Left lobe of liver (tissue), 2 donors: ENCODE results near the gene RBM24. TPM values are rescaled to one million over a fixed set of nuclear protein-coding genes. Genes with fewer than 3 reads are reported as not detected.
"Not testable (repeated sequence)": the region's sequence is repeated elsewhere in the genome, so short reads cannot be mapped to it uniquely, and the experiment has no call there.

Source experiments
- ATAC-seq: fragments of 200-7000 bp; cut with Tn5 transposase; one replicate; pipeline ENCODE4 v1.9.1; 2020; ENCODE audit warnings: mild to moderate bottlenecking, moderate library complexity
- DNase-seq: peaks from one replicate; pipeline ENCODE4 v3.0.0-alpha.2; 2020; ENCODE audit warnings: low spot score
- total RNA-seq: library from RNA; stranded (reverse); gene quantifications from one replicate; pipeline ENCODE4 v1.2.1, GENCODE V29; 2021
- donor health status: DM: no; HTN: no; CAD: no; lungs with moderate emphysema.
- donor health status: DM: no; HTN: yes; CAD: no.

The RBM24 gene
- total RNA-seq, 1 donor from 2014 or later = 0.05 TPM

DNA sequence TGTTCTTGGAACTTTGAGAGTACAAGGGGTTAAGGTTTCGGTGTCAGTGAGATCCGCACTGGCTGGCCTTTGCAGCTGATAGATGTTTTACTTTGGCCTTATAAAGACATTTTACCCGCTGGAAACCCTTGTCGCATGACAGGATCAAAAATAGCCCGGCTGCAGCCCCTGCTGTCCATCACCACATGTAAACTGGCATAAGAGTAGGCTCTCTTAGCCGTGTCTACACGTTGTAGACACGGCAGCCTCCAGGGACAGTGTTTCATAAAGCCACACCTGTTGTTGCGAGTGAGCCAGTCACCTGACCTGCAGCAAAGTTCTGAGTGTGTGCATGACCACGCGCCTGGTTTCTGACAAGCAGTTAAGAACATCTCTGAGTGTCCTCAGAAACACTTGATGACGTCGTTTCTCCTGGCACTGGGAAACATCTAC is 8.5 kb downstream of the RBM24 start:
- DNase-seq (no peak), ATAC-seq (no peak)

DNA sequence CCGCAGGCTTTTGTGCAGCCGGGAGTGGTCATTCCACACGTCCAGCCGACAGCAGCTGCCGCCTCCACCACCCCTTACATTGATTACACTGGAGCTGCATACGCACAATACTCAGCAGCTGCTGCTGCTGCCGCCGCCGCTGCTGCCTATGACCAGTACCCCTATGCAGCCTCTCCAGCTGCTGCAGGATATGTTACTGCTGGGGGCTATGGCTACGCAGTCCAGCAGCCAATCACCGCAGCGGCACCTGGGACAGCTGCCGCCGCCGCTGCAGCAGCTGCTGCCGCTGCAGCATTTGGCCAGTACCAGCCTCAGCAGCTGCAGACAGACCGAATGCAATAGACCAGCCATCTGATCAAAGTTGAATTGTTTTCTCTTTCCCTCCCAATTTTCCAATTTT is 10.6 kb downstream of the RBM24 start:
- DNase-seq (no peak), ATAC-seq (no peak)

DNA sequence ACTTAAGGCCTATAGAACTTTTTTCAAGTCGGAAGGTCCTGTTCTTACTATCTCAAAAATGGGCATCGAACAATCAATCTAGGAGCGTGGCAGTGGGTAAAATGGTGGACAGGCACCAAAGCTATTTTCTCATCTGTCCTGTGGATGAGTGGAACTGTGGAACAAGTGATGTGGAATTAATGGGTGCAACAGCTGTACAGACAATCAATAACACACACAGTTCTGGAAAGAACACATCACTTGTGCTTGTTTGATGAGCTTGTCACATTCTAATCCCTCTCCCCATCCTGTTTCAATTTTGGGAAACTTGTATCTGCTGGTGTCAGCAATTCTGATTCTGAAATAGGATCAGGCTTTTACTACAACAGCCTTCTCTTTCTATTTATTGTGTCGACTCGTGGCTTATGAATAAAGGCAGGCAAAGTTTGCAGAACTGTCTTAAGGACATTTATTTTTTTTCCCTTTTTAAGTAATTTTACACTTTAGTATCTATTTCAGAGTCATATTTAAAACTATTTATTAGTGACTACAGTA is 11.5 kb downstream of the RBM24 start:
- no peak for ATAC-seq

DNA sequence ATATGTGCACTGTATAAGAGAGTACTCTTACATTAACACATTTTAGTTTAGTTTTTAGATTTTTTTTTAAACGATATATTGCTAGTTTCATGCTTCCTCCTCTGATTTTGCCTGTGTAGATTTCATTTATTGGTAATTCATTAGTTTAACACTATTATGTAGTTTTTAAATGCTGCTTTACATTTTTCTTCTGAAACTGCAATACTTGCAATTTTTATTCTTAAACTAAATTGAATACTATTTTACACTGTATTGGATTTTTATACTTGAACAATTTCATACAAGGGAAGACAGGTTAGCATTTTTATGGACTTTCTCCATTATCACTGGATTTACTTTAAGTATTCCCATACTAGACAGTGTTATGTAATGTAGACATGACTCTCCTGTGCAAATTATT is 12.2 kb downstream of the RBM24 start:
- no peak for DNase-seq

More for the DNA sequence above, 11.5 kb downstream of the RBM24 start:
- no peak for DNase-seq

DNA sequence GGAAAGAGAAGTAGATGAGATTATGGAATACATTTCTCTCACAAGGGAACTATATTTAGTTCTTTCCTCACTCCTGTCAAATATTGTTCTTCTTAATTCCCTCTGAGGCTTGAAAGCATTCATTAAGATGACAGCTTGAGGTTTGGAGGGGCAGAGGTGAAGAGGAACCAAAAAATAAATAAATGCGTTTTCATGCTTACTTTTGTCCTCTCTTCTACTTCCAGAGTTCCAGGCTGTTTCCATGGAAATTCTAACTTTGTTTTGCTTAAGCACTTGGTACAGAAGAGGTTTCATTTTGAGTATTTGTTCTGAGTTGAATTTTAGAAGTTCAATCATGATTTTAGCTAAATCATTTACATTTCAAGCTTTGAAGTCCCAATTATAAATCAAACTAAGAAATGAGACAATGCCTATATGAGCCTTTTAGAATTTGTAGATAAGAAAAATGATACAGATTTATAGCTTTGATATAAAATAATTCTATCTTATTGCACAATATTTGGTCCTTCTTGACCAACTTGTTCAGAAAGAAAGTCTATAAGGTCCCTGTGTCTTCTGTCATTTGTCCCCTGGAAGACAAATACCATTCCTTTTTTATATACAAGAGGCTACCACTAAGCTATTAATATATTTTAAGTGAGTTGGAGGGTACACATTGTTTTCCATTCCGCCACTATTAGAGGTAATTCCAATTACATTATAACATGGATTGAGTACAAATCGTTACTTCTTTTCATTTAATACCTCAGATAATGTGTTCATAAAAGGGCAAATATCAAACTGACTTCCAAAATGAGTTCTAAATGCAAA is 16.3 kb downstream of the RBM24 start:
- no peak for DNase-seq
- no peak for ATAC-seq

More for the DNA sequence above, 12.2 kb downstream of the RBM24 start:
- no peak for ATAC-seq

DNA sequence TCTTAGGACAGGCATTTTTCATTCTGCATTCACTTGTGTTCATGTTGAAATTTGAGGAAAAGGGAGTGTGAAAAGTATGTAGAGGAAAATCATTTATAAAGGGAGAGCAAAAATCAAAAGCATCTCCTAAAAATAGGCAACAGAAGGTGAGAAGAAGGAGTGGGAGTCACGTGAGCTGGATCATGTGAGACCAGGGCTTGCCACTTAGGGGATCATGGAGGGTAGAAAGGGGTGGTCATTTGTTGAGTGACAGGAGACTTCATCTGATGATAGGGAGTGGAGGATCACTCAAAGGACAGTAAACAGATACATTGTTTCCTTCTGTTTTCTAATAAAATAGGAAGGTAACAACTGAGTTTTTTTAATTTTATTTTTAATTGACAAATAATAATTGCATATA is 17.1 kb downstream of the RBM24 start:
- no peak for ATAC-seq
- DNase-seq = no peak

DNA sequence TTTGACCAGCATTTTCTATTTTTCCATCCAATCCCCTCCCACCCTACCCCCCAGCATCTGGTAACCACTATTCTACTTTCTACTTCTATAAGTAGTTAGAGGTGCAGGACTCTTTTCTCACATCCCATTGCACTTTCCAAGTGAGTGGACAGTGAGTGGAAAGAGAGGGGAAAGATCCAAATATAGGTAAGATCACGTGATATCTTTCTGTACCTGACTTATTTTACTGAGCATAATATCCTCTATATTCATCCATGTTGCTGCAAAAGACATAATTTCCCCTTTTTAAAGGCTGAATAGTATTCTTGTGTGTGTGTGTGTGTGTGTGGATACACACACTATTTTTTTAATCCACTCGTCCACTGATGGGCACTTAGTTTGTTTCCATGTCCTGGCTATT is 18.1 kb downstream of the RBM24 start:
- DNase-seq (no peak), ATAC-seq (no peak)

DNA sequence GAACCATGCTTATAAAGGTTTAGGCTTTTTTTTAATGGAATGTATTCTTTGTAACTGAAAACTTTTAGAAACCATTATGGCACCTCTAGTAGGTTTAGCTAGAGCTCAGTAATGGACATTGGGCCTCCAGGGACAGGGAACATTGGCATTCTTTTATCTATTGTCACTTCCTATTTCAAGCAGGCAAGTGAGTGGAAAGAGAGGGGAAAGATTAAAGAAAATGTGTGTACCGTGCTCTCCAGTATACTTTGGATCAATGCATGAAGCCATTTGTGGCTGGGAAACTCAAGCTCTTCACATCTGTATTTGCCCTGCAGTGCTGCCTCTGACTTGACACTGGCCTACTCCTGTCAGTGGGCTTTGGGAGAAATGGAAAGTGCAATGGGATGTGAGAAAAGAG is 18.6 kb downstream of the RBM24 start:
- ATAC-seq = no peak
- no peak for DNase-seq

DNA sequence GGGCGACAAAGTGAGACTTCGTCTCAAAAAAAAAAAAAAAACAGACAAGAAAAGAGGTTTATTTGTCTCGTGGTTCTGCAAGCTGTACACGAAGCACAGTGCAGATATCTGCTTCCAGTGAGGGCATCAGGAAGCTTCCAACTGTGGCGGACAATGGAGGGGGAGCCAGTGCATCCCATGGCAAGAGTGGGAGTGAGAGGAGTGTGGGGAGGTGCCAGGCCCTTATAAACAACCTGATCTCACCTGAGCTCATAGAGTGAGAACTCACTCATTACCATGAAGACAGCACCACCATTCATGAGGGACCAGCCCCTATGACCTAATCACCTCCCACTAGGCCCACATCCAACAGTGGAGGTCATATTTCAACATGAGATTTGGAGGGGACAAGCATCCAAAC is 19.5 kb downstream of the RBM24 start:
- no peak for ATAC-seq
- no peak for DNase-seq

DNA sequence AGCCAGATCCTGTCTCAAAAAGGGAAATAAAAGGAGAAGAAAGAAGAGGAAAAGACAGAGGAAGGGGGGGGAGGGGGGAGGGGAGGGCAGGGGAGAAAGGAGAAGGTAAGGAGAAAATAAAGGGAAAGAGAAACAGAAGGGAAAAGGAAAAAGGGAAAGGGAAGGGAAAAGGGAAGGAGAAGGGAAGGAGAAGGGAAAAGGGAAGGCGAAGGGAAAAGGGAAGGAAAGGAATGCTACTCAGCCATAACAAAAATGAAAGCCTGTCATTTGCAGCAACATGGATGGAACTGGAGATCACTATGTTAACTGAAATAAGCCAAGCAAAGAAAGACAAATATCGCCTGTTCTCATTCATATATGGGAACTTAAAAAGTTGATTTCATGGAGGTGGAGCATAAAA is 22.3 kb downstream of the RBM24 start:
- no peak for DNase-seq
- no peak for ATAC-seq

DNA sequence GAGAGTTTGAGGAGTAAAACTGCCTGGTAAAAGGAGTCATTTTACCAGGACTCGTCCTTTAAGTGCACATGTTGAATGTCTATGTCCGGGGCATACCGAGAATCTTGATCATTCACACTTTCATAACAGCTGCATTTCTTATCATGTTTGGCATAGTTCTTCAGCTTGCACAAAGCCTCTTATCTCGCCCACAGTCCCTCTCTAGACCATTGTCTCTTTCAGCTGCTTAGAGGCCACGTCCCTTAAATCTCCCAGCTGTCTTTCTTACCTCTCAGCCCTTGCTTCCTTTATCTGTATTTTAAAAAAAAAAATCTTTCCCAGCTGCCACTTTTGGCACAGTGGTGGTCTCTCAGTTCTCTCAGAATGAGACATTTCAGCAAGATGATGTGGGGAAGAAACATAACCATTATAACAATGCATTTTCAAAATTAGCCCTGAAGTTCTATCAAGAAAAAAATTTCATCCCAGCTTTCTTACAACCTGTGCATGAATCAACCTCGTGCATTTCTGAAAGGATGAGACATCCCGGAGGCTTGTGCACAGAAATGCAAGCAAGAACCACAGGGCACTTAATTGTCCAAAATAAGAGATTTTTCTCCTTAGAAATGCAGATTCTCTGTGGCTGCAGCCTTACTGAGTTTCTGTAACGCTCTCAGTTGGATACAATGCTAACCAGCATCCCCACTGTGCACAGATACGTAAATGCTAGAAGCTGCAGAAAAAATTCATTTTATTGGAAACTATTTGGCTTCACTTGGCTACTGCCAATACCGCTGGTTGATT is 24.2 kb downstream of the RBM24 start:
- DNase-seq (no peak), ATAC-seq (no peak)

DNA sequence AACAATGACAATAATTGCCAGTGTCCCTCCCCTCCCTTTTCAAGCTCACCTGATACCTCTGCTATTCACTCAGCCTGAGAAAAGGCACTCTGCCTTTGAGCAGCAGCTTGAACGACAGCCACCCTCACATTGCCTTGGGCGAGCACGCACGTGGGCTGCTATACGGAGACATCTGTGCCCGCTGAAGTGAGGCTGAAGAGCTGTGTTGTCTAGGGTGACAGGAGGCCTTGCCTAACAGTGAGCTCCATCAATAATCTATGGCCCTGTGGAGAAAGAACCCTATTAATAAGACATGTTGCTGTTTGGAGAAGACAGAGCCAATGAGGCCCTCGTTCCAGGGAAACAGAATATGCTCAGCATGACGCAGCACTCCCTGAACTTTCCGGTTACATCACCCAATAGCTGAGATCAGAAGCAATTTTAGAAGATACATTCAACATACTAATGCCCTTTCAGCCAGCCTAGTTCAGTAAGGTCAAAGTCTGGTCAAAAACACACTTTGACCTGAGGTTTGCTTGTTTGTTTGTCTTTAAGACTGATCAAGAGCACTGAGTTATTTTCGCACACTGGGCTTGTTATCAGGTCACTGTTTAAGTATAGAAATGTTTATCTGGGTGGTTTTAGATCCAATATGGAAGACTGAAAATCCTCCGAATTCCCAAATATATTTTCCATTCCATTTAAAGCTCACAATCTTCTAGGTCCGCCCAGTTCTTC is 30.6 kb downstream of the RBM24 start:
- ATAC-seq (peak; percentile 87), DNase-seq (peak; percentile 80)

DNA sequence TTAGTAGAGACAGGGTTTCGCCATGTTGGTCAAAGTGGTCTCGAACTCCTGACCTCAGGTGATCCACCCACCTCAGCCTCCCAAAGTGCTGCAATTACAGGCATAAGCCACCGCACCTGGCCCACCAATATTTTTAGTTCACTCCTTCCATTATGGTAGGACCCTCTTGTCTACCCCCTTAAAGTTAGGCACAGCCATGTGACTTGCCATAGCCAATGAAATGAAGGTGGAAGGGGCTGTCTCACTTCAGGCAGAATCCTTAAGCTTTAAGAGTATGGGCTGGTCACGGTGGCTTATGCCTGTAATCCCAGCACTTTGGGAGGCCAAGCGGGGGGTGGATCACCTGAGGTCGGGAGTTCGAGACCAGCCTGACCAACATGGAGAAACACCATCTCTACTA is 32.1 kb downstream of the RBM24 start:
- ATAC-seq, DNase-seq: not testable (repeated sequence)

DNA sequence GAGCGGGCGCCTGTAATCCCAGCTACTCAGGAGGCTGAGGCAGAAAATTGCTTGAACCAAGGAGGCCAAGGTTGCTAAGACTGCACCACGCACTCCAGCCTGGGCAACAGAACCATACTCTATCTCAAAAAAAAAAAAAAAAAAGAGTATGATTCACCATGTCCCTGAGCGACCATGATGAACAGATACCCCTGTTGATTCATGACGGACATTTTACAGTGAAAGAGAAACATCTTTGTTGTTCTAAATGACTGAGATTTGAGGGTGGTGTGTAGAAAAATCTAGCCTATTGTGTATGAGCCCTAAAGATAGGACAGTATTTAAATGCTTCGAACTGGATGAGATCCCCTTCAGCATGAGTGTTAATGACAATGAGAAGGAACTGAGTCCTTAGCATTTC is 32.8 kb downstream of the RBM24 start:
- ATAC-seq (no peak), DNase-seq (no peak)

DNA sequence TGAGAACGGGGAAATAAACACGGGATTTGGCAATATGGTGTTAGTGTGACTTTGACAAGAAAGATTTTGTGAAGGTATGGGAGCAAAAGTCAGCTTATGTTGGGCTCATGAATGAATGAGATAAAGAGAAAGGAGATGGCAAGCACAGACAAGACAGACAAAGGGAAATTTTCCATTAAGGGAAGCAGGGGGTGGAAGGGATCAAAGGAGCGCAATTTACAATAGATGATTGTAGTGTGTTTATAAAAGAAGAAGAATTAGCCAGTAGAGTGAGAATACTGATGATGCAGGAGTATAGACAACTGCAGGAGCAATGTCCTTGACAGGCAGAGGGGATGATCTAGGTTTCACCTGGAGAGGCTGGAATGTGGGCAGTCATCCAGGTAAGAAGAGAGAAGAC is 34.1 kb downstream of the RBM24 start:
- no peak for ATAC-seq

DNA sequence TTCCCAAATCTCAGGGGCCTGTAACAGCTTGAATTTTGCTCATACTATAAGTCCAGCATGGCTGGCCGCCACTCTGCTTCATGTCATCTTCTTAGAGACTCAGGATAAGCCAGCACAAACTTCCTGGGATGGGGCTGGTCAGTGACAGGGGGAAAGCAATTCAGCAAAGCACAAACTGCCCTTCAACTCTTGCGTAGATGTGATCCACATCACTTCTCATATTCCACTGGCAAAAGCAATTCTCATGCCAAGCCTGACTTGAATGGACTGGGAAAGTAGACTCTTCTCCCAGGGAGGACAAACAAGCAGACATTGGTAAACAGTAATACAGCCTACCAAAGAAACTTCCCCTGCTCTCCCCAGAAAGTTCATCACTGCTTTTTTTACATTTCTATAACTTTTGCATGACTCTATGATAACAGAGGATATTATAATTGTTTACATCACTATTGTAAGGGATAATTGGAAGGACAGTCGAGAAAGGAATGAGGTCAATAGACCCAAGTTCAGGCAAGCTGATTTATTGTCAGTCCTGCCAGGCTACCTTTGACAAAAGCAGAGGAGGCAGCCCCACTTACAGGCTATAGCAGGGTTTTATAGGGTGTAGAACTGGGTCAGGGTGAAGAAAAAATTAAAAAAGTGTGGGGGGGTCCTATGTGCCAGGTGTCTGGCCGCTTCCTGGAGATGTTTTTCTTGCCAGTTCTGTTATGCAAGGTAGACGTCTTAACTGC is 37.4 kb downstream of the RBM24 start:
- ATAC-seq (peak; percentile 83), DNase-seq (no peak)

More for the DNA sequence above, 34.1 kb downstream of the RBM24 start:
- DNase-seq = no peak

DNA sequence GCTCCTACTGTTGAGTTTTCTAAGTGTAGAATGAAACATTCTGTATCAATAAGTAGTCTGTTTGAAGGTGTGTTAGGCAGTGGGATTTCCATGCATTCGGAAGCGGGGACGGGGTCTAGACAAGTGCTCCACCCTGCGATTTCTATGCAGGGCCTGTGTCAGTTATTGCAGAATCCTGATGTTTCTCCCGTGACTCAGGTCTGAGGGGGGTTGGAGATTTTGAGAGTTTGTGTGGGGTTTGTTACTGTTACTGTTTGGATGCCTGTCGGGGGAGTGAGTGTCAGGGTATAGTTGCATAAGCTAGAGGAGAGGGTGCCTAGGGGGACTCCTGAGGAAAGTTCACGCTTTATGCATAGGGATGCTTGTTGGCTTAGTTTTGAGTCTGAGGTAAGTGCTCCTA is 39.1 kb downstream of the RBM24 start:
- not testable (repeated sequence) for DNase-seq

DNA sequence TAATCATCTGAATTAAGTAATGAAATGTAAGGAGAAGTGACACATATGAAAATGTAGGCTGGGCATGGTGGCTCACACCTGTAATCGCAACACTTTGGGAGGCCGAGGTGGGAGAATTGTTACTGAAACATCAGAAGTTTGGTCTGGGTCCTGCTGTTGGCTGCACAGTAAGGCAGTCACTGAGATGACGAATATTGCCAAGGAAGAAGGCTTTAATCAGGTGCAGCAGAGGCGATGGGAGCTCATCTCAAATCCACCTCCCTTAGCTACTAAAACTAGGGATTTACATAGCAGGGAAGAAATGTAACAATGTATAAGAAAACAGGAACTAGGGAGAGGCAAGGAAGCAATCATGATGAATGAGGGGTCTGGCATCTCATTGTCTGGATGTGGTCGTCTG is 50.1 kb downstream of the RBM24 start:
- no peak for DNase-seq
- no peak for ATAC-seq

More for the DNA sequence above, 39.1 kb downstream of the RBM24 start:
- ATAC-seq = not testable (repeated sequence)

DNA sequence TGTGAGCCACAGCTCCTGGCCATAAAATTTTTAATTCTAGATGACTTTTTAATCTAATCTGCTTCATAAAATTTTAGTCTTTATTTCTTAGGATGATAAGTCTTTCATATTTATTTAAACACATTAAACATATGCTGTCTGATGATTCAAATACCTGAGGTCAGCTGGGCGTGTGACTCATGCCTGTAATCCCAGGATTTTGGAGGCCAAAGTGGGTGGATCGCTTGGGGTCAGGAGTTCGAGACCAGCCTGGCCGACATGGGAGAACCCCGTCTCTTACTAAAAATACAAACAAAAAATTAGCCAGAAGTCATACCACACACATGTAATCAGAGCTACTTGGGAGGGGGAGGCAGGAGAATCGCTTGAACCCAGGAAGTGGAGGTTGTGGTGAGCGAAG is 53.1 kb downstream of the RBM24 start:
- DNase-seq = no peak
- ATAC-seq = no peak

DNA sequence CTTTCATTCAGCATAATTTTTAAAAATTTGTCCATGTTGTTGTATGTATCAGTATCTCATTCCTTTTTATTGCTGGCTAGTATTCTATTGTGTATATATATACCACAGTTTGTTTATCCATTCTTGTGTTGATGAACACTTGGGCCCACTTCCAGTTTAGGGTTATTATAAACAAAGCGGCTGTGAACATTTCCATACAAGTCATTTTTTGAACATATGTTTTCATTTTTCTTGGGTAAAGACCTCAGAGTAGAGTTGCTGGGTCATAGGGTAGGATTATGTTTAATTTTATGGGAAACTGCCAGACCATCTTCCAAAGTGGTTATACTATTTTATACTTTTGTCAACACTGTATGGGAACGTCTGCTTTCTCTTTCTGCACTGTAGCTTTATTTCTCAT is 55.3 kb downstream of the RBM24 start:
- no peak for DNase-seq
- ATAC-seq = no peak

DNA sequence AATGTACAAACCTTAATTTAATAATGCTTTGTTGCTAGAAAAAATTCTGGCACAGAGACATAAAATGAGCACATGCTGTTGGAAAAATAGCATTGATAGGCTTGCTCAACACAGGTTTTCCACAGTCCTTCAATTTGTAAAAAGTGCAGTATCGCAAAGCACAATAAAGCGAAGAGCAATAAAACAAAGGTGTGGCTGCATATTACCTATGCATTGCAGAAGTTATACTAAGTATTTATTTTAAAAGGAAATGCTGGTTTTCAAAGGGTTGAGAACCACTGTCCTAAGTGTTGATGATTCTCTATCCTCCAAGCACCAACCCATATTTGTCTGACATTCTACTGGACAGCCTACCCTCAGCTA is 58.1 kb downstream of the RBM24 start:
- no peak for DNase-seq
- no peak for ATAC-seq
